Upper lobe of right lung (tissue), 1 donor: ENCODE data around the gene JAML. TPM values are rescaled to one million over a fixed set of nuclear protein-coding genes. Genes with fewer than 3 reads are reported as not detected.

ENCODE experiments used
- ATAC-seq: fragments of 200-7000 bp; cut with Tn5 transposase; one replicate; pipeline ENCODE4 v1.9.1; 2020; ENCODE audit warnings: mild to moderate bottlenecking, moderate library complexity
- DNase-seq: peaks from one replicate; pipeline ENCODE4 v3.0.0-alpha.2; 2020
- H3K27ac ChIP-seq: fragments of 200-600 bp; one replicate; pipeline ENCODE4 v1.8.0; 2022
- H3K27me3 ChIP-seq: fragments of 200-600 bp; one replicate; pipeline ENCODE4 v1.8.0; 2022; ENCODE audit warnings: mild to moderate bottlenecking
- H3K36me3 ChIP-seq: fragments of 200-600 bp; one replicate; pipeline ENCODE4 v1.8.0; 2022
- H3K4me1 ChIP-seq: fragments of 200-600 bp; one replicate; pipeline ENCODE4 v1.8.0; 2022
- H3K4me3 ChIP-seq: fragments of 200-600 bp; one replicate; pipeline ENCODE4 v1.8.0; 2022; ENCODE audit warnings: mild to moderate bottlenecking
- H3K9me3 ChIP-seq: fragments of 200-600 bp; one replicate; pipeline ENCODE4 v1.8.0; 2022
- intact Hi-C: fragments of 100-400 bp; cut with DNase I; formaldehyde crosslinking; loops from one replicate; pipeline ENCODE4 v1.11.0; 2022
- total RNA-seq: library from RNA; stranded (reverse); fragmentation: NEBNext Ultra II Directional; extraction: Animal tissue kit (Norgen Biotek cat#: 25700); gene quantifications from one replicate; pipeline ENCODE4 v1.2.1, GENCODE V29; 2021
- TF ChIP-seq, protein P1 (sequence below): fragments of 200-600 bp; IDR thresholded peaks from one replicate; pipeline ENCODE4 v1.8.0; 2022; ENCODE audit warnings: antibody characterized with exemption
- donor health status: DM: no; HTN: yes; CAD: no; lungs with severe emphysema.

The JAML gene
- total RNA-seq, 1 donor from 2014 or later = 87.9 TPM

DNA sequence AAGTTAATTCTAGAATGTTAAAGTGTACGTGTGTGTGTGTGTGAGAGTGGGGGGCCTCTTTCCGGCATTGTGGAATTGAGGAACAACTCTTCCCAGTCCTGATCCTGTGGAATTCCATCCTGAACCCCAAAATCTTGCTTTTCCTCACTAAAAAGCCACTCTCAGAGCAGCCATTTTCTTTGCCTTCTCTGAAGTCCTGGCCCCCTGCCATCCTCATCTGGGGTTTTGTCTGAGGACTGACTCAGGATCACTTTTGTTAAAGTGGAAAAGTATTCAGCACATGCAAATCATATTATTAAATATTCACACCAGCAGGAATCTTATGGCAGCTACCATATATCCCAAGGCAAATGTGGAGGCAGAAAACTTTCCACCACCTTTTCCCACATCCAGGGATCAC is 76.0 kb downstream of the JAML start:
- TF ChIP-seq, protein P1, sequence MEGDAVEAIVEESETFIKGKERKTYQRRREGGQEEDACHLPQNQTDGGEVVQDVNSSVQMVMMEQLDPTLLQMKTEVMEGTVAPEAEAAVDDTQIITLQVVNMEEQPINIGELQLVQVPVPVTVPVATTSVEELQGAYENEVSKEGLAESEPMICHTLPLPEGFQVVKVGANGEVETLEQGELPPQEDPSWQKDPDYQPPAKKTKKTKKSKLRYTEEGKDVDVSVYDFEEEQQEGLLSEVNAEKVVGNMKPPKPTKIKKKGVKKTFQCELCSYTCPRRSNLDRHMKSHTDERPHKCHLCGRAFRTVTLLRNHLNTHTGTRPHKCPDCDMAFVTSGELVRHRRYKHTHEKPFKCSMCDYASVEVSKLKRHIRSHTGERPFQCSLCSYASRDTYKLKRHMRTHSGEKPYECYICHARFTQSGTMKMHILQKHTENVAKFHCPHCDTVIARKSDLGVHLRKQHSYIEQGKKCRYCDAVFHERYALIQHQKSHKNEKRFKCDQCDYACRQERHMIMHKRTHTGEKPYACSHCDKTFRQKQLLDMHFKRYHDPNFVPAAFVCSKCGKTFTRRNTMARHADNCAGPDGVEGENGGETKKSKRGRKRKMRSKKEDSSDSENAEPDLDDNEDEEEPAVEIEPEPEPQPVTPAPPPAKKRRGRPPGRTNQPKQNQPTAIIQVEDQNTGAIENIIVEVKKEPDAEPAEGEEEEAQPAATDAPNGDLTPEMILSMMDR = no peak
- intact Hi-C loops = no loop called here

DNA sequence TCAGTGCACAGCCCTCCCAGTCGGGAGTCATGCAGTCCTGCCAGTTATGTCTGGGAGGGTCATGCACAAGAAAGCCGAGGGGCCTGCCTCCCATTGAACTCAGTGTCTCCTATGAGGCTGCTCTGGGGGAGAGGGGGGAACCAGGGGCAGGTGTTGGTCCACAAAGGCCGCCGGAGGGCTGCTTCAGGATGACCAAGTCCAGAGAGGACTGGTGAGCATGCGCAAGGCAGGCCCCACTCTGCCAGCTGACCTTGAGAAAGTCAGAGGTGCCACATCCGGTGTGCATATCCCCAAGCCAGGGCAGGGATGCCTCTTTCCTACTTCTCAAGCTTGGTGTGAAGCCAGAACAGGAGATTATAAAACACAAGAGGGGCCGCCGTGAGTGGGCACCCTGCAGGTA is 76.6 kb downstream of the JAML start:
- TF ChIP-seq, protein P1 = no peak
- H3K9me3 ChIP-seq = no peaks in the 10 kb centered on the region
- no peak for ATAC-seq
- peaks cover 17% of the 10 kb centered on the region for H3K27me3 ChIP-seq
- H3K36me3 ChIP-seq = no peaks in the 10 kb centered on the region
- H3K4me1 ChIP-seq = no peaks in the 10 kb centered on the region
- H3K4me3 ChIP-seq = no peak overlapping the region
- DNase-seq = no peak
- intact Hi-C loops = no loop called here
- no peak overlapping the region for H3K27ac ChIP-seq

More for the DNA sequence above, 76.0 kb downstream of the JAML start:
- H3K27ac ChIP-seq = no peak overlapping the region
- ATAC-seq (no peak), DNase-seq (no peak)
- H3K4me1 ChIP-seq = no peaks in the 10 kb centered on the region
- H3K4me3 ChIP-seq = no peak overlapping the region
- no peaks in the 10 kb centered on the region for H3K9me3 ChIP-seq
- peaks cover 24% of the 10 kb centered on the region for H3K27me3 ChIP-seq
- no peaks in the 10 kb centered on the region for H3K36me3 ChIP-seq

DNA sequence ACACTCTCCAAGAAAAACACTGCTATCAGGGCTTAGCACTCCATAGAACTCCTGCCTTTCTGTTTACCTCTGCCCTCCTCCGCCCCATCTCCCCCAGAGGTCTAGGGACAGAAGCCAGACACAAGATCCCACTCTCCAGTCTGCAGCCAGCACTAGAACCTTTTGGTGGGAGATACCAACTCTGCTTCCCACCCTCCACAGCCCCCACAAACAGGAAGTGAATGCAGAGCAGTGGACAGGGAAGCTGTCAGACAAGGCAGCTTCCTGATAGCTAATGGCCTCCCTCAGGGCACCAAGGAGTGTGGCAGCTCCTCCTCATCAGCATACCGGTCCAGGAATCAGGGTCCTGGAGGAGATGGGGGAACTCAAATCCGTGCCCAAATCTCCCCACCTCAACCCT is 77.3 kb downstream of the JAML start:
- Histone ChIP-seq H3K4me1 (no peaks in the 10 kb centered on the region), H3K9me3 (no peaks in the 10 kb centered on the region), H3K27me3 (peaks cover 12% of the 10 kb centered on the region), H3K4me3 (no peak overlapping the region), H3K36me3 (no peaks in the 10 kb centered on the region), H3K27ac (no peak overlapping the region)
- DNase-seq (no peak), ATAC-seq (no peak)
- TF ChIP-seq, protein P1 = no peak
- intact Hi-C loops = no loop called here

DNA sequence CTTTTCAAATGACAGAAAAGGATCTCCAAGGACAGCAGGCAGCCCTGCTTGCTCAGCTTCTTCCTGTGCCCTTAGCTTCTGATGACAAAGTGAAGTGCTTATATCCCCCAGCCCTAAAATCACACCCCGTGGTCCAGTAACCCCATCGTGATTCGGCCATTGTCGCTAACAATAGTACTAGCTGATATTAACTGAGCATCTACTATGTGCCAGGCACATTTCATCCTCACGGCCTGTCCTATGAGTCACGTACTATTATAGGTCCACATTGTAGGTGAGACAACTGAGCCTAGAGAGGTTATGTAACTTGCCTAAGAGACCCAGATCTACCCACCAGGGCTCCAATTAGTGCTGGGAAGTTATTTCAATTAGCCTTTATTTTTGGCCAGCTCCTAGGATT is 78.3 kb downstream of the JAML start:
- ATAC-seq (no peak), DNase-seq (no peak)
- Histone ChIP-seq H3K4me1 (no peaks in the 10 kb centered on the region), H3K4me3 (no peak overlapping the region), H3K36me3 (no peaks in the 10 kb centered on the region), H3K27me3 (peaks cover 4% of the 10 kb centered on the region), H3K27ac (no peak overlapping the region), H3K9me3 (no peaks in the 10 kb centered on the region)
- TF ChIP-seq, protein P1 = no peak
- intact Hi-C loops = no loop called here

DNA sequence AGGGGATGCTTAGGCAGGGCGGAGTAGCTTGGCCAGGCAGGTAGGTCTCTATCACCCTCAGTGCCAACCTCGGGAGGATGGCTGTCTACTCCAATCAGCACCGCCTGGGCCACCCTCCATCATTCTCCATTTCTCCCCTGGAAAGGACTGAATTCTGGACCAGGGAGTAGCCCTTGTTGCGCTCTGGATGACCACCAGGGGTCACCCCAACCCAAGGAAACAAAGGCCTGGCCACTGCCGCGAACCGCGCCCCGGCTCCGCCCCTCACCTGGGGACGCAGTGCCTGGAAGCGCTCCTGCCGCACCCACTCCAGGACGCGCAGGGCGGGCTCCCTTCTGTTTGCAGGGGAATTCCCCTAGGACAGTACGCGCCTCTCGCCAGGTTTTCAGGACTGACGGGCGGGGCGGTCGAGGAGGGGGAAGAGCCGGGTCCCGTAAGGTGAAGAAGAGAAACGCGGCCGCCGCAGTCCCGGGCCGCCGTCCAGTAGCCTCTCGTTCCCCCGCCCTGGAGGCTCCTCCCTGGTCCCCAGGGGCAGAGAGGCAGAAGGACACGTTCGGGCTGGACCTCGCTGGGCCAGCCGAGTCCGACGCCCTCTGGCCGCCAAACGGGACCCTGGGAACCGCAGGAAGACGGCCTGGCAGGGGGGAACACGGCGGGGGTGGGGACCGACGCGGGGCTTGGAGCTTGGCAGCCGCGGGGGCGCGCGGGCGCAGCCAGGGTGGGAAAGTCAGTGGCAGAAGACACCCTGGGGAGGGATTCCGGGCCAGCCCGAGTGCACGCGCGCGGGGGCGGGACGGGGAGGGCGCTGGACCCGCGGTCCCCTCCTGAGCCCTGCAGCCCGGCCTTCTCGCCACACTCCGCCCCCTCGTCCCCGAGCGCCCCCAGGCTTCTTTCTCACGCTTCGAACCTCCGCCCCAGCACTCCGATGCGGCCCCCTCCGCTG is 79.3 kb downstream of the JAML start:
- Histone ChIP-seq H3K27me3 (peaks cover 3% of the 10 kb centered on the region), H3K4me3 (peak overlapping the region; percentile 70), H3K9me3 (no peaks in the 10 kb centered on the region), H3K27ac (peak overlapping the region; percentile 55), H3K36me3 (no peaks in the 10 kb centered on the region), H3K4me1 (no peaks in the 10 kb centered on the region)
- TF ChIP-seq, protein P1 = peak; percentile 93
- intact Hi-C loops = no loop called here
- ATAC-seq (peak; percentile 98), DNase-seq (peak; percentile 94)
